ENCODE results near the gene NOL9. TPM values are rescaled to one million over a fixed set of nuclear protein-coding genes. Genes with fewer than 3 reads are reported as not detected.
A peak's percentile ranks its signal among the peaks of the same experiment; 100 is the strongest.

Gene NOL9
- total and polyA plus RNA-seq, 2 of the 13 experiments (the other 11 are each of a cell fraction or from before 2014, with no cell fraction given) = 18.0 to 24.7 TPM

DNA sequence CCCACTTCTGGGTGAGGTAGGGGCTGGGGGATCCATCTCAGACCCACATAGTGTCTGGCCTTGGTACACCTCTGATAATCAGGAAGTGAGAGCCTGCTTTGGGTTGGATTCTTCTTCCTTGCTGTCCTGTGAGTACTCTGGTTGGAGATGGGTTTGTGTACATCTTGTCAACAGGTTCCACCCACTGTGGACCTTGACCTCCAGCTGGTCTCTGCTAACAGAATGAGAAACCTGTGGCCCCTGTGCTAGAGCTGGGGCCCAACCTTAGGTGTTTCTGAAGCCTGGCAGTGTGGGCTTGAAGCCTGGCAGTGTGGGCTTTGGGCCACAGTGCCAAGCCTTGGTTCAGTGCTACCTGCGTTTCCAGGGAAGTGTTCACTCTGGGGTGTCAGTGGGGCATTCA, 28.1 kb upstream of the NOL9 start (continued):
- TF ChIP-seq, protein P1, sequence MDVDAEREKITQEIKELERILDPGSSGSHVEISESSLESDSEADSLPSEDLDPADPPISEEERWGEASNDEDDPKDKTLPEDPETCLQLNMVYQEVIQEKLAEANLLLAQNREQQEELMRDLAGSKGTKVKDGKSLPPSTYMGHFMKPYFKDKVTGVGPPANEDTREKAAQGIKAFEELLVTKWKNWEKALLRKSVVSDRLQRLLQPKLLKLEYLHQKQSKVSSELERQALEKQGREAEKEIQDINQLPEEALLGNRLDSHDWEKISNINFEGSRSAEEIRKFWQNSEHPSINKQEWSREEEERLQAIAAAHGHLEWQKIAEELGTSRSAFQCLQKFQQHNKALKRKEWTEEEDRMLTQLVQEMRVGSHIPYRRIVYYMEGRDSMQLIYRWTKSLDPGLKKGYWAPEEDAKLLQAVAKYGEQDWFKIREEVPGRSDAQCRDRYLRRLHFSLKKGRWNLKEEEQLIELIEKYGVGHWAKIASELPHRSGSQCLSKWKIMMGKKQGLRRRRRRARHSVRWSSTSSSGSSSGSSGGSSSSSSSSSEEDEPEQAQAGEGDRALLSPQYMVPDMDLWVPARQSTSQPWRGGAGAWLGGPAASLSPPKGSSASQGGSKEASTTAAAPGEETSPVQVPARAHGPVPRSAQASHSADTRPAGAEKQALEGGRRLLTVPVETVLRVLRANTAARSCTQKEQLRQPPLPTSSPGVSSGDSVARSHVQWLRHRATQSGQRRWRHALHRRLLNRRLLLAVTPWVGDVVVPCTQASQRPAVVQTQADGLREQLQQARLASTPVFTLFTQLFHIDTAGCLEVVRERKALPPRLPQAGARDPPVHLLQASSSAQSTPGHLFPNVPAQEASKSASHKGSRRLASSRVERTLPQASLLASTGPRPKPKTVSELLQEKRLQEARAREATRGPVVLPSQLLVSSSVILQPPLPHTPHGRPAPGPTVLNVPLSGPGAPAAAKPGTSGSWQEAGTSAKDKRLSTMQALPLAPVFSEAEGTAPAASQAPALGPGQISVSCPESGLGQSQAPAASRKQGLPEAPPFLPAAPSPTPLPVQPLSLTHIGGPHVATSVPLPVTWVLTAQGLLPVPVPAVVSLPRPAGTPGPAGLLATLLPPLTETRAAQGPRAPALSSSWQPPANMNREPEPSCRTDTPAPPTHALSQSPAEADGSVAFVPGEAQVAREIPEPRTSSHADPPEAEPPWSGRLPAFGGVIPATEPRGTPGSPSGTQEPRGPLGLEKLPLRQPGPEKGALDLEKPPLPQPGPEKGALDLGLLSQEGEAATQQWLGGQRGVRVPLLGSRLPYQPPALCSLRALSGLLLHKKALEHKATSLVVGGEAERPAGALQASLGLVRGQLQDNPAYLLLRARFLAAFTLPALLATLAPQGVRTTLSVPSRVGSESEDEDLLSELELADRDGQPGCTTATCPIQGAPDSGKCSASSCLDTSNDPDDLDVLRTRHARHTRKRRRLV (CRISPR knock-in tag; IDR thresholded peaks at IDR 0.05) = no peak
- TF ChIP-seq MBD4 (IDR thresholded peaks at IDR 0.05; ENCODE audit: borderline replicate concordance, low read length) (no peak), HIVEP1 (CRISPR knock-in tag; IDR thresholded peaks at IDR 0.05) (no peak; the same call in 1 of the 2 replicates), ZNF383 (CRISPR knock-in tag; IDR thresholded peaks at IDR 0.05; ENCODE audit: borderline replicate concordance) (no peak), IKZF1 (IDR thresholded peaks at IDR 0.05) (no peak), RXRB (CRISPR knock-in tag; IDR thresholded peaks at IDR 0.05; ENCODE audit: borderline replicate concordance) (peak; percentile 80), ZC3H4 (CRISPR knock-in tag; IDR thresholded peaks at IDR 0.05; ENCODE audit: borderline replicate concordance) (no peak), ZNF569 (CRISPR knock-in tag; IDR thresholded peaks at IDR 0.05; ENCODE audit: borderline replicate concordance) (no peak), XBP1 (CRISPR knock-in tag; IDR thresholded peaks at IDR 0.05) (no peak), PAF1 (CRISPR knock-in tag; IDR thresholded peaks at IDR 0.05) (no peak), REXO4 (CRISPR knock-in tag; IDR thresholded peaks at IDR 0.05; ENCODE audit: borderline replicate concordance) (no peak), SOX6 (IDR thresholded peaks at IDR 0.05) (no peak), SOX6 (CRISPR knock-in tag; IDR thresholded peaks at IDR 0.05) (peak; percentile 76)
- TF ChIP-seq, protein P2, sequence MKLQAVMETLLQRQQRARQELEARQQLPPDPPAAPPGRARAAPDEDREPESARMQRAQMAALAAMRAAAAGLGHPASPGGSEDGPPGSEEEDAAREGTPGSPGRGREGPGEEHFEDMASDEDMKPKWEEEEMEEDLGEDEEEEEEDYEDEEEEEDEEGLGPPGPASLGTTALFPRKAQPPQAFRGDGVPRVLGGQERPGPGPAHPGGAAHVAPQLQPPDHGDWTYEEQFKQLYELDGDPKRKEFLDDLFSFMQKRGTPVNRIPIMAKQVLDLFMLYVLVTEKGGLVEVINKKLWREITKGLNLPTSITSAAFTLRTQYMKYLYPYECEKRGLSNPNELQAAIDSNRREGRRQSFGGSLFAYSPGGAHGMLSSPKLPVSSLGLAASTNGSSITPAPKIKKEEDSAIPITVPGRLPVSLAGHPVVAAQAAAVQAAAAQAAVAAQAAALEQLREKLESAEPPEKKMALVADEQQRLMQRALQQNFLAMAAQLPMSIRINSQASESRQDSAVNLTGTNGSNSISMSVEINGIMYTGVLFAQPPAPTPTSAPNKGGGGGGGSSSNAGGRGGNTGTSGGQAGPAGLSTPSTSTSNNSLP (IDR thresholded peaks at IDR 0.05; ENCODE audit: low read depth, low read length) = no peak
- TF ChIP-seq, protein P3, sequence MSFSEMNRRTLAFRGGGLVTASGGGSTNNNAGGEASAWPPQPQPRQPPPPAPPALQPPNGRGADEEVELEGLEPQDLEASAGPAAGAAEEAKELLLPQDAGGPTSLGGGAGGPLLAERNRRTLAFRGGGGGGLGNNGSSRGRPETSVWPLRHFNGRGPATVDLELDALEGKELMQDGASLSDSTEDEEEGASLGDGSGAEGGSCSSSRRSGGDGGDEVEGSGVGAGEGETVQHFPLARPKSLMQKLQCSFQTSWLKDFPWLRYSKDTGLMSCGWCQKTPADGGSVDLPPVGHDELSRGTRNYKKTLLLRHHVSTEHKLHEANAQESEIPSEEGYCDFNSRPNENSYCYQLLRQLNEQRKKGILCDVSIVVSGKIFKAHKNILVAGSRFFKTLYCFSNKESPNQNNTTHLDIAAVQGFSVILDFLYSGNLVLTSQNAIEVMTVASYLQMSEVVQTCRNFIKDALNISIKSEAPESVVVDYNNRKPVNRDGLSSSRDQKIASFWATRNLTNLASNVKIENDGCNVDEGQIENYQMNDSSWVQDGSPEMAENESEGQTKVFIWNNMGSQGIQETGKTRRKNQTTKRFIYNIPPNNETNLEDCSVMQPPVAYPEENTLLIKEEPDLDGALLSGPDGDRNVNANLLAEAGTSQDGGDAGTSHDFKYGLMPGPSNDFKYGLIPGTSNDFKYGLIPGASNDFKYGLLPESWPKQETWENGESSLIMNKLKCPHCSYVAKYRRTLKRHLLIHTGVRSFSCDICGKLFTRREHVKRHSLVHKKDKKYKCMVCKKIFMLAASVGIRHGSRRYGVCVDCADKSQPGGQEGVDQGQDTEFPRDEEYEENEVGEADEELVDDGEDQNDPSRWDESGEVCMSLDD (CRISPR knock-in tag; IDR thresholded peaks at IDR 0.05; ENCODE audit: borderline replicate concordance) = no peak
- TF ChIP-seq, protein P4, sequence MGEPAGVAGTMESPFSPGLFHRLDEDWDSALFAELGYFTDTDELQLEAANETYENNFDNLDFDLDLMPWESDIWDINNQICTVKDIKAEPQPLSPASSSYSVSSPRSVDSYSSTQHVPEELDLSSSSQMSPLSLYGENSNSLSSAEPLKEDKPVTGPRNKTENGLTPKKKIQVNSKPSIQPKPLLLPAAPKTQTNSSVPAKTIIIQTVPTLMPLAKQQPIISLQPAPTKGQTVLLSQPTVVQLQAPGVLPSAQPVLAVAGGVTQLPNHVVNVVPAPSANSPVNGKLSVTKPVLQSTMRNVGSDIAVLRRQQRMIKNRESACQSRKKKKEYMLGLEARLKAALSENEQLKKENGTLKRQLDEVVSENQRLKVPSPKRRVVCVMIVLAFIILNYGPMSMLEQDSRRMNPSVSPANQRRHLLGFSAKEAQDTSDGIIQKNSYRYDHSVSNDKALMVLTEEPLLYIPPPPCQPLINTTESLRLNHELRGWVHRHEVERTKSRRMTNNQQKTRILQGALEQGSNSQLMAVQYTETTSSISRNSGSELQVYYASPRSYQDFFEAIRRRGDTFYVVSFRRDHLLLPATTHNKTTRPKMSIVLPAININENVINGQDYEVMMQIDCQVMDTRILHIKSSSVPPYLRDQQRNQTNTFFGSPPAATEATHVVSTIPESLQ (CRISPR knock-in tag; conservative IDR thresholded peaks at IDR 0.05) = no peak
- TF ChIP-seq, protein P5, sequence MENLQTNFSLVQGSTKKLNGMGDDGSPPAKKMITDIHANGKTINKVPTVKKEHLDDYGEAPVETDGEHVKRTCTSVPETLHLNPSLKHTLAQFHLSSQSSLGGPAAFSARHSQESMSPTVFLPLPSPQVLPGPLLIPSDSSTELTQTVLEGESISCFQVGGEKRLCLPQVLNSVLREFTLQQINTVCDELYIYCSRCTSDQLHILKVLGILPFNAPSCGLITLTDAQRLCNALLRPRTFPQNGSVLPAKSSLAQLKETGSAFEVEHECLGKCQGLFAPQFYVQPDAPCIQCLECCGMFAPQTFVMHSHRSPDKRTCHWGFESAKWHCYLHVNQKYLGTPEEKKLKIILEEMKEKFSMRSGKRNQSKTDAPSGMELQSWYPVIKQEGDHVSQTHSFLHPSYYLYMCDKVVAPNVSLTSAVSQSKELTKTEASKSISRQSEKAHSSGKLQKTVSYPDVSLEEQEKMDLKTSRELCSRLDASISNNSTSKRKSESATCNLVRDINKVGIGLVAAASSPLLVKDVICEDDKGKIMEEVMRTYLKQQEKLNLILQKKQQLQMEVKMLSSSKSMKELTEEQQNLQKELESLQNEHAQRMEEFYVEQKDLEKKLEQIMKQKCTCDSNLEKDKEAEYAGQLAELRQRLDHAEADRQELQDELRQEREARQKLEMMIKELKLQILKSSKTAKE (CRISPR knock-in tag; IDR thresholded peaks at IDR 0.05; ENCODE audit: borderline replicate concordance) = no peak
